Myocyte (in vitro differentiated cells): ENCODE results near the gene CD9. TPM values are rescaled to one million over a fixed set of nuclear protein-coding genes. Genes with fewer than 3 reads are reported as not detected.

Experiments used
- DNase-seq: peaks from one replicate; pipeline ENCODE4 v3.0.0-alpha.2; 2012; ENCODE audit warnings: low read depth
- total RNA-seq: library from RNA; depleted of rRNA; stranded (reverse); fragments of >200 nt; gene quantifications from 2 replicates; pipeline ENCODE4 v1.2.3, GENCODE V29; 2014

CD9 gene
- total RNA-seq, 1 donor from 2014 or later, result 22.7 TPM

GRCh38 chr12:6235499-6235898 is 35.3 kb downstream of the CD9 start:
- no peak for DNase-seq

- DNase-seq, result no peak
Measured at GRCh38 chr12:6235906-6236640, 35.9 kb downstream of the CD9 start.

- no peak for DNase-seq
Measured at GRCh38 chr12:6236641-6236940, 36.4 kb downstream of the CD9 start.

- DNase-seq, result no peak
Measured at GRCh38 chr12:6237830-6238229, 37.6 kb downstream of the CD9 start.

- no peak for DNase-seq
Measured at GRCh38 chr12:6238875-6239274, 38.7 kb downstream of the CD9 start.

GRCh38 chr12:6241495-6241894 is 41.3 kb downstream of the CD9 start:
- DNase-seq, result peak; percentile 89

- DNase-seq, result no peak
Measured at GRCh38 chr12:6249580-6249979, 49.4 kb downstream of the CD9 start.

GRCh38 chr12:6250343-6250742 is 50.1 kb downstream of the CD9 start:
- peak; percentile 65 for DNase-seq

- DNase-seq, result no peak
Measured at GRCh38 chr12:6253278-6253677, 53.1 kb downstream of the CD9 start.

GRCh38 chr12:6254491-6254890 is 54.3 kb downstream of the CD9 start:
- DNase-seq, result no peak

GRCh38 chr12:6257007-6257406 is 56.8 kb downstream of the CD9 start:
- DNase-seq, result no peak

GRCh38 chr12:6262211-6262610 is 62.0 kb downstream of the CD9 start:
- DNase-seq, result no peak

GRCh38 chr12:6262623-6263022 is 62.4 kb downstream of the CD9 start:
- peak; percentile 91 for DNase-seq

GRCh38 chr12:6263931-6264330 is 63.7 kb downstream of the CD9 start:
- no peak for DNase-seq

- DNase-seq, result no peak
Measured at GRCh38 chr12:6264402-6265037, 64.3 kb downstream of the CD9 start.

GRCh38 chr12:6265038-6265405 is 64.8 kb downstream of the CD9 start:
- DNase-seq, result no peak

- no peak for DNase-seq
Measured at GRCh38 chr12:6266541-6266966, 66.4 kb downstream of the CD9 start.

- DNase-seq, result no peak
Measured at GRCh38 chr12:6266971-6267721, 66.9 kb downstream of the CD9 start.

GRCh38 chr12:6268484-6269157 is 68.4 kb downstream of the CD9 start:
- DNase-seq, result no peak

- DNase-seq, result no peak
Measured at GRCh38 chr12:6269986-6270385, 69.8 kb downstream of the CD9 start.

- DNase-seq, result no peak
Measured at GRCh38 chr12:6271281-6271680, 71.1 kb downstream of the CD9 start.
